ENCODE measurements around the gene TPX2.
"Not testable (repeated sequence)": the region's sequence is repeated elsewhere in the genome, so short reads cannot be mapped to it uniquely, and the experiment has no call there.

Gene TPX2

DNA sequence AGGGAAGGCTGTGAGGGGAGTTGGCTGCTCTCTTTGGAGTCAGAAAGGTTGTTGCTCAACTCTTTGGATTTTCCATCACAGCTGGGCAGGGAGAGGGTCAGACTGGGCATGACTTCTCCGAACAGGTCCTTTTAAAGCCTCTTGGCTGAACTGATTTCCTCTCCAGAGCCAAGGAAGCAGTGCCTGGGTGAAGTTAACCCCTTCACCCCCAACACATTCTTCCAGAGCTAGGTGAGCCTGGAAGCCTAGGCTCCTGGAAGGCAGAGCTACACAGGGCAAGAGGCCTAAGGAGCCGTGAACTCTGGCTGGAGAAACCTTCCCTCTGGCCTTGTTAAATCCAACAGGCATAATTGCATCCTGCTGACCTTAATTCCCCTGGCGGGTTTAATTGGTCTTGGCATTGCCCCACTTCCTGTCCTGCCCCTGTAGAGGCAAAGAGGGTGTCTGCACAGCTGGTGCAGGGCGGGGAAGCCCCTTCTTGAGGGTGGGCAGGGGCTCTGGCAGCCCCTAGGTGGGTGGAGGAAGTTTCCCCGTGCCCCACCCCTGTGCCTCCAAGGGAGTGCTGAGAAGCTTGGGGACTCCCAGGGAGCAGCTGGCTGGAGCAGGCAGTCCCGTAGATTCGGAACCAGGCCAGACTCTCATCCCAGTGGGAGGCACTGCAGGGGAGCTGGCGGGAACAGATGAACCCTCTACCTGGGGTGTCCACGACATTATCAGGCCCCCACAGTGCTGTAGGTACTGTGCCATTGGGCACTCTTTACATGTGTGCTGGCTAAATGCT is 76.5 kb downstream of the TPX2 start:
- DNase-seq (ENCODE audit: low read depth, low spot score), result no peak

DNA sequence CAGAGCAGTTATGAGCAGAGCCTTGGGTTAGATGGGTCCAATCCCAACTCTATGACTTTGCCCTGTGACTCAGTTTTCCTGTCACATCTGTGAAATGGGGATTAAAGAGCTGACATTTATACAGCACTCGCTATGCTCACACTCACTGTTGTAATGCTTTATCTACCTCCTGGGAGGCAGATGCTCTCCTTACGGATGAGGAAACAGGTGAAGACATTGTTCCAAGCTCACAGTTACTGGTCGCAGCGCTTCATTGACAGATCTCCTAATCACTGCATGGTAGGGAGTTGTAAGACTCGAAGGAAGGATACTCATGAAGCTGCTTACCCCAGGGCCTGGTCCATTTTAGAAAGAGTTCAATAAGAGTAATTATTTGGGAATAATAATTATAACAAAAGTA is 77.1 kb downstream of the TPX2 start:
- DNase-seq (ENCODE audit: low read depth, low spot score), result no peak

DNA sequence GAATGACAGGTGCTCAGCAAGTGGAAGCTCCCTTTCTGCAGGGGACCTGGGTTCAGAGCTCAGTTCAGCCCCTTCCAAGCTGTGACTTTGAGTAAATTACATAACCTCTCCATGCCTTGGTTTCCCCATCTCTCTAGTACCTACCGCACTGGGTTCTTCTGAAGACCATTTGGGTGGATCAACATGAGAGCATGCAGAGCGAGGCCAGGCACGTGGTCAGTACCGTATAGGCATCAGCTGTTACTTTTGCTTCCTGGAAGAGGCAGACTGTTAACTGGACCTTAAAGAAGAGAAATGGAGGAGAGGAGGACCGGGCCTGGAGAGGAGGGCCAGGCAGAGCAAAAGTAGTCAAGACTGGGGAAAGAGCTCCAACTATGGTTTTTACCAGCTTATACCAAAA is 78.4 kb downstream of the TPX2 start:
- DNase-seq (ENCODE audit: low read depth, low spot score), result no peak

- no peak for DNase-seq (ENCODE audit: low read depth, low spot score)
Measured at GRCh38 chr20:31818376-31818908, 79.4 kb downstream of the TPX2 start.

- no peak for DNase-seq (ENCODE audit: low read depth, low spot score)
Measured at GRCh38 chr20:31819083-31819784, 80.1 kb downstream of the TPX2 start, which contains the start of gene MYLK2. Gene MYLK2, plus strand, starts transcription at chr20:31819356. Its CDS starts 225 bp downstream, at chr20:31819581.

- no peak for DNase-seq (ENCODE audit: low read depth, low spot score)
Measured at GRCh38 chr20:31820228-31820627, 81.1 kb downstream of the TPX2 start.

- no peak for DNase-seq (ENCODE audit: low read depth, low spot score)
Measured at GRCh38 chr20:31821427-31821826, 82.3 kb downstream of the TPX2 start.

DNA sequence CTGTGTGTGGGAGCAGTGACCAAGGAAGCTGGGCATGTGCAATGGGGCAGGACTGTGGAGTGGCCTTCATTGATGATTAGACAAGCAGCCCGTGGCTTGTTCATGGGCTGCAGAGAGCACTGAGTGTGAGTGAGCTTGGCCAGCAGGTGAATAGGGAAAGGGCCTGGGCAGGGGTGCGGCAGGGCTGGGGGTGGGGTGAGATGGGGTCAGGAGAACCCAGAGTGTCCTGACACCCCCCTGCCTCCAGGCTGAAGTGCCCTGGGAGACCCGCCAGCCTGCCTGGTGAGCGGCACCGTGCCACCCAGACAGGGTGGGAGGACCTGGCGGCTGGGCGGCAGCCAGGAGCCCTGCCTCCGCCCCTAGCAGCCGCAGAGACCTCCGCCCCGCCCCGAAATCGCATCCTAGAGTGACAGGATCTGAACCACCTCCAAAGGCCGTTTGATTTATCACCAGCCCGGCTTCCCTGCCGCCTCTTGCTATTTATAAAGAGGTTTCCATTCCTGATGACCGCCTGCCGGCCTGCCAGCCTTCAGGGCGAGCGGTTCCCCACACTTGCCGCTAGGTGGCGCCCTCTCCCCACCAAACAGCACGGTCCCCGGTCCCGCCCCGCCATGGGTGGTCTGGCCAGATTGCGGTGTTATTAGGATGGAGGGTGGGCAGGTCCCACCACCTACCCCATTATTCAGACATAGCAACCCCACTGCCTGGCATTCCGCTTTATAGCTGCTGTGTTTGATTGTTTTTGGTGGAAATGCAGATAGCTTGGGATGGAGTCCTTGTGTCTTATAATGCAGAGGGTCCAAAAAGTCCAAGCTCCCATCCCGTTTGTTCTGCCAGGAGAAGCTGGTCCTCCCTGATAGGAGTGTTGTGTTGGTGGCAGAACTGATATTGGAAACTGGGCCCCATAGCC is 83.6 kb downstream of the TPX2 start:
- no peak for DNase-seq (ENCODE audit: low read depth, low spot score)

DNA sequence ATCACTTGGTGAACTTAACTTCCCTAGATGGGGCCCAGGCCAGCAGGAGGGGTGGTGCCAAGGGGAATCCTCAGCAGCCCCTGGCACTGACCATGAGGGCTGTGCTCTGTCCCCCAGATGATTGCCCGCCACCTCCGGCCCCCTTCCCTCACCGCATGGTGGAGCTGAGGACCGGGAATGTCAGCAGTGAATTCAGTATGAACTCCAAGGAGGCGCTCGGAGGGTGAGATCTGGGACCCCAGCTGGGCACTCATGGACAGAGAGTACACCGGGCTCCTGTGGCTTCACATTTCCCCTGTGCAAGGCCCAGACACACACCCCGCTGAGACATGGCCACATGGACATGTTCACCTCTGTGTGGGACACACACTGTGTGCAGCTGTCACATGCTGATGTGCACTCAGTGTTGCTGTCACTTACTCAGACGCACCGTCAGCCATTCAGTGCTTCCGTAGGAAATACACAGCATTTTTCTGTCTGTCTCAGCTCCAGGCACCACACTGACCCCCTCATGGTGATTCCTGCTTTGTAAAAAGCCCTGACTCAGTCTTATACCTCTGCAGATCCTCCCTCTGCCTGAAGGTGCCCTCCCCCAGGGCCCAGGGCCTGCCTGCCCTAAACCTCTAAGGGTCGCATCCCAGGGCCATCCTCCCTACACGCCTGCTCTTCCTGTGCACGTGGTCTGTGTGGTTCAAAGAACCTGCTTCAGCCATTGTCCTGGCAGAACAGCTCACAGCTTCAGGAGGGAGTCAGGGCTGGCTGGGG is 84.5 kb downstream of the TPX2 start:
- DNase-seq (ENCODE audit: low read depth, low spot score), result no peak

DNA sequence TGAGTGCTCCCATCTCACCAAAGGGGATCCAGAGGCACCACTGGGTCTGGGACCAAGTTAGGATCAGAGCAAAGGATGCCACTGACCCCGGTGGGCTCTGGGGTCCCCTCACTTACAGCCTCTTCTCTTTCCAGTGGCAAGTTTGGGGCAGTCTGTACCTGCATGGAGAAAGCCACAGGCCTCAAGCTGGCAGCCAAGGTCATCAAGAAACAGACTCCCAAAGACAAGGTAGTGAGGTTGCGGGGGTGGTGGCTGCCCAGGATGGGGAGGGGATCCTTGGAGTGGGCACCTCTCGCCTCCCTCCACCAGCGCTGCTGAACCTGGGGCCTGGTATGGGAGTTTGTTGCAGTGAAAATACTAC is 85.0 kb downstream of the TPX2 start:
- no peak for DNase-seq (ENCODE audit: low read depth, low spot score)

DNA sequence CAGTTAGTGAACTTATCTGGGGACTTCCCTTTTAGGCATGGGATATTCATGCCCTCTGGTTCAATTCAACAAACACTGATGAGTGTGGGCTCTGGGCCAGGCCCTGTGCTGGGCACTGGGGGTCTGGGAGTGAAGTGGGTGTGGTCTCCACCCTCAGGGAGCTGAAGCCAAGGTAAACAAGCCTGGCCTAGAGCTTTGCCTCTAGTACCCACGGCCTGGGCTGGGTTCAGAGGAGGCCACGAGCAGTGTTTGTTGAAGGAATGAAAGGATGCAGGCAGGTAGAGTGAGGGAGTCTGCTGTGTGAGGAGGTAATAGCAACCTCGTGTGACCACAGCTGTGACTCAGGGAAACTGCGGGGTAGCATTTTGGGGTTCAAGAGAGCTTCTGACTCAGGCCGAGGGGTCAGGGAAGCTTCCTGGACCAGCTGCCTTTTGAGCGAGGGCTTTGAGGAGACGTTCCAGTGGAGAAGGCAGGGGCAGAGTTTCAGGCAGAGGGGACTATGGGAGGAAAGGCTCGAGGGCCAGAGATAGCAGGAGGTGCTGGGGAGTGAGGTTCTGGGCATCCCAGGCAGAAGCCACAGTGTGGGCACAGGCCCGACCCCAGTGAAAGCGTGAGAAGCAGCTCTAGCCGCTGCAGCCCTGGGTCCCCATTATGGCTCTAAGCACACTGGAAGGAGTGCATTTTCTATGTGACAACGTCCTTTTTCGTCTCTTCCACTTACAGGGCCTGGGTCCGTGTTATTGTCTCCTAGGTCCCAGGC is 85.6 kb downstream of the TPX2 start:
- DNase-seq (ENCODE audit: low read depth, low spot score), result no peak

DNA sequence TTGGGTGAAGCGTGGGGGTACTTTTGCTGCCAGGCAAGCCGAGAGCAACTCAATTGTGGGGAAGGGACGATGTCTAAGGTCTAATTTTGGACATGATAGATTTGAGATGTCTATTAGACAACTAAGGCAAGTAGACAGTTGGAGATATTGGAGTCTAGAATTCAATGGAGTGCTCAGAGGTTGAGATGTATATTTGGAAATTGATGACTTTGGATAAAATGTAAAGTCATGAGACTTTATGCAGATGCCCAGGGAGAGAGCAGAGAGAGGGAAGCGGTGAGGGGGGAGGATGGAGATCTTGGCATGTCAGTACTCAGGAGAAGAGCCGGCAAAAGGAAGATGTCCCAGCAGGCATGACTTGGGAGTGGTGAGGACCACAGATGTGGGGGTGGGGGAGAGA is 87.0 kb downstream of the TPX2 start:
- DNase-seq (ENCODE audit: low read depth, low spot score), result no peak

DNA sequence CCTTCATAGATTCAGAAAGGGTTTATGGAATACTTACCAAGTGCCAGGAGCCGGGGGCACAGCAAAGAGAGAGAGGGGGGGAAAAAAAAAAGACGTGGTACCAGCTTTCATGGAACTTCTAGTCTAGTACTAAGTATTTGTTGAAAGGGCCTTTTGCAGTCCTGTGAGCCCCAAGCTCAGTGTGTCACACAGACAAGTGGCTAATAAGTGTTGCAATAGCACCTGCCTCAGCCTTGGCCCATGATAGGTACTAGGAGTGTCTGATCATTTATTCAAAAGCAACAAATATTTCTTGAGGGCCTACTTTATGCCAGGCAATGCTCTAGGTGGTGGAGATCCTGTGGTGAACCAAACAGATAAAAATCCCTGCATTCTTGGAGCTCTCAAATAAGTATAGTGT is 88.0 kb downstream of the TPX2 start:
- no peak for DNase-seq (ENCODE audit: low read depth, low spot score)

GRCh38 chr20:31828016-31828415 is 88.9 kb downstream of the TPX2 start:
- DNase-seq (ENCODE audit: low read depth, low spot score), result not testable (repeated sequence)

GRCh38 chr20:31829731-31830130 is 90.6 kb downstream of the TPX2 start:
- DNase-seq (ENCODE audit: low read depth, low spot score), result no peak

DNA sequence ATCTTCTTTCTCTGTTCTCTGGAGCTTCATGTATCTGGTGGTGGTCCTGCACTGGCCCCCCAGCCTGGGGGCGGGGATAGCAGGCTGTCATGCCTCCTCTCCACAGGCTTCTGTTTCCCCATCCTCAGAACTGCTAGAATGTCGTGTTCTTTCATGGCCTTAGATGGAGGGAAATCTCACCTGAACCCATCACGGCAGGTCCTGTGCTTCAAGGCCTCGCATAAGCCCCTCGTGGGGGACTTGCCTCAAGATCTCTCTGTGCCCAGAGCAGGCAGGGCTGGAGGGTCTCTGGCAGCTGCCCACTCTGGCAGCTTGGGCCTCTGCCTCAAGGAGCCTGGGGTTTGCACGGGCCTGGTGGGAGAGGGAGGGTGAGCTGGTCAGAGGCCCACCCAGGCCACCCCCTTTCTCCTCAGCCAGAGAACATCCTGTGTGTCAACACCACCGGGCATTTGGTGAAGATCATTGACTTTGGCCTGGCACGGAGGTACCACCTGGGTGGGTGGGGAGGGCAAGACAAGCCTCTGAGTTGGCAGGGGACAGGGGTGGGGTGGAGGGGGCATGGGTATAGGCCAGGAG is 91.4 kb downstream of the TPX2 start:
- no peak for DNase-seq (ENCODE audit: low read depth, low spot score)

- DNase-seq (ENCODE audit: low read depth, low spot score), result no peak
Measured at GRCh38 chr20:31831211-31831610, 92.1 kb downstream of the TPX2 start.

DNA sequence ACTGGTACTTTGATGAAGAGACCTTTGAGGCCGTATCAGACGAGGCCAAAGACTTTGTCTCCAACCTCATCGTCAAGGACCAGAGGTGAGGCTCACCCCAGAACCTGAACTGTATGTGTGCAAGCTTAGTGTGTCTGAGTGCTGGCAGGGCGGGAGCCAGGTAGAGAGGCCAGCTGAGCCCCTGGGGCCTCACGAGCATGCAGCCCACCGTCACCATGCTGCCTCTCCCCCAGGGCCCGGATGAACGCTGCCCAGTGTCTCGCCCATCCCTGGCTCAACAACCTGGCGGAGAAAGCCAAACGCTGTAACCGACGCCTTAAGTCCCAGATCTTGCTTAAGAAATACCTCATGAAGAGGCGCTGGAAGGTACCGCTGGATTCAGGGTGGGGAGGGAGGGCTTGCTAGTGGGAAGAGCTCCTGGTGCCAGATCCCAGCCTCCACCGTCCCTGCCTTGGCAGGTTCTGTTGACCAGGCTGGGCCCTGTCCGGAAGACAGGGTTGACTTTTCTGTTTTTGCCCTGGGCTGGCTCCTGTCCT is 92.7 kb downstream of the TPX2 start:
- DNase-seq (ENCODE audit: low read depth, low spot score), result no peak

- DNase-seq (ENCODE audit: low read depth, low spot score), result peak; percentile 59
Measured at GRCh38 chr20:31833130-31833930, 94.2 kb downstream of the TPX2 start.
